Fibroblast of lung (primary cell): ENCODE data around the gene ANKRD13D. TPM values are rescaled to one million over a fixed set of nuclear protein-coding genes. Genes with fewer than 3 reads are reported as not detected.

ENCODE experiments used
- DNase-seq, 2 donors: peaks; one replicate each; pipeline versions ENCODE4 v3.0.0 to v3.0.0-alpha.2; 2010; ENCODE audit warnings: low read depth in 2 of 2
- H2AFZ ChIP-seq: 2 replicates; pipeline ENCODE4 v1.5.1; 2012; ENCODE audit warnings: low read length, control low read depth, inconsistent platforms
- H3K27ac ChIP-seq: 2 replicates; pipeline ENCODE4 v1.5.1; 2011; ENCODE audit warnings: low read length, control low read depth; ENCODE audit not compliant: insufficient read depth
- H3K27me3 ChIP-seq: 2 replicates; pipeline ENCODE4 v1.5.1; 2011; ENCODE audit warnings: mild to moderate bottlenecking, low read length; ENCODE audit not compliant: control insufficient read depth, insufficient read depth
- H3K36me3 ChIP-seq: 2 replicates; pipeline ENCODE4 v1.5.1; 2011; ENCODE audit warnings: low read length; ENCODE audit not compliant: control insufficient read depth, insufficient read depth
- H3K4me1 ChIP-seq: 2 replicates; pipeline ENCODE4 v1.5.1; 2011; ENCODE audit warnings: low read length; ENCODE audit not compliant: control insufficient read depth, insufficient read depth; ENCODE audit errors: extremely low read depth
- H3K4me2 ChIP-seq: 2 replicates; pipeline ENCODE4 v1.5.1; 2011; ENCODE audit warnings: low read length, control low read depth; ENCODE audit not compliant: insufficient read depth; ENCODE audit errors: extremely low read depth
- H3K4me3 ChIP-seq, 4 experiments: fragments of 200-600 bp in 1 of 4; sonication (generic) in 1 of 4; replicated peaks in 1 of 4; 2 replicates each; pipeline ENCODE4 v1.5.1; 2011 to 2016; ENCODE audit warnings: low read length in 4 of 4, low read depth in 3 of 4, mild to moderate bottlenecking in 3 of 4, control low read depth in 2 of 4, inconsistent platforms in 1 of 4, mixed read lengths in 1 of 4; ENCODE audit not compliant: insufficient read depth in 1 of 4; ENCODE audit errors: control extremely low read depth in 1 of 4
- H3K79me2 ChIP-seq: 2 replicates; pipeline ENCODE4 v1.5.1; 2012; ENCODE audit warnings: mild to moderate bottlenecking, low read length, inconsistent platforms; ENCODE audit not compliant: control insufficient read depth, insufficient read depth
- H3K9ac ChIP-seq: 2 replicates; pipeline ENCODE4 v1.5.1; 2011; ENCODE audit warnings: mild to moderate bottlenecking, low read length, control low read depth; ENCODE audit not compliant: insufficient read depth
- H3K9me3 ChIP-seq: 2 replicates; pipeline ENCODE4 v1.5.1; 2012; ENCODE audit warnings: low read depth, low read length; ENCODE audit not compliant: control insufficient read depth, insufficient read depth
- H4K20me1 ChIP-seq: 2 replicates; pipeline ENCODE4 v1.5.1; 2011; ENCODE audit warnings: low read length; ENCODE audit not compliant: control insufficient read depth, insufficient read depth; ENCODE audit errors: extremely low read depth
- EZH2 ChIP-seq: IDR thresholded peaks from 2 replicates; pipeline ENCODE4 v1.5.1; 2012; ENCODE audit warnings: low read length, control low read depth, mild to moderate bottlenecking; ENCODE audit errors: missing control alignments
- polyA plus RNA-seq, 2 donors: library from polyadenylated mRNA; depleted of rRNA in 1 of 2; stranded (reverse) in 1 of 2; unstranded in 1 of 2; fragments of >200 nt; gene quantifications; 2 replicates each; pipeline ENCODE4 v1.2.1, GENCODE V29; 2011 to 2012; ENCODE audit warnings: missing spikeins in 1 of 2
- total RNA-seq: library from RNA; depleted of rRNA; stranded (reverse); fragments of >200 nt; gene quantifications from 2 replicates; pipeline ENCODE4 v1.2.1, GENCODE V29; 2014
- TF ChIP-seq, protein P1 (sequence below), 2 donors: IDR thresholded peaks in 1 of 2; conservative IDR thresholded peaks in 1 of 2; 1 replicate in 1 of 2; 2 replicates in 1 of 2; pipeline ENCODE4 v1.5.1; 2011 to 2012; ENCODE audit warnings: low read length in 2 of 2, control low read depth in 1 of 2, inconsistent platforms in 1 of 2, low read depth in 1 of 2, mild to moderate bottlenecking in 1 of 2

ANKRD13D gene
- total and polyA plus RNA-seq, 2 donors (not counting 1 experiment from before 2014, with no cell fraction given) = 11.5 to 45.4 TPM

DNA sequence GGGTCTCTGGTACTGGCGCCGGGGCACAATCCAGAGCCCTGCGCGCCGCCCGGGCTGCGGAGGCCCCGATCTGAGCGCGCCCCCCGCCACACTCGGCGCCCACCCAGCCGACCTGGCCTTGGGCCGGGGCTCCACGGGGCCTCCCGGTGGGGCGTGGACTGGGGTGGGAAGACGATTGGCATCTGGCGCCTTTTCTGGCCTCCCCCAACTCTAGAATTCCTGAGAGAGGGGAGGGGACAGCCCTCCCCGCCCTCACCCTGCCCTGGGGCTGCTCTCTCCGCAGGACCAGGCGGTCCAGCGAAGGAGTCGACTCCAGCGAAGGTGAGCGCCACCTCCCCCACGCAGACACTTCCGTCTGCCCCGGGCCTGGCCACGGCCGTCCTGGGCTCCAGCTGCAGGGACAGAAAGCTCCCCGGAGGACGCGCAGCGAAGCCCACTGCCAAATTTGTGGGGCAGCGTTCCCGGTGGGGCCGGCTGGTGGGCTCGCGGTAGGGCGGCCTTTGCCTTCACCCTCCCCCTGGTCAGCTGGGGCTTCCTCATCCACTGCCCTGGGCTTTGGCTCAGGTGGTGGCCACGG, 14.8 kb downstream of the ANKRD13D start:
- peak in 1 of 2 donors; percentile 14 for DNase-seq
- no peak overlapping the region for H2AFZ ChIP-seq

DNA sequence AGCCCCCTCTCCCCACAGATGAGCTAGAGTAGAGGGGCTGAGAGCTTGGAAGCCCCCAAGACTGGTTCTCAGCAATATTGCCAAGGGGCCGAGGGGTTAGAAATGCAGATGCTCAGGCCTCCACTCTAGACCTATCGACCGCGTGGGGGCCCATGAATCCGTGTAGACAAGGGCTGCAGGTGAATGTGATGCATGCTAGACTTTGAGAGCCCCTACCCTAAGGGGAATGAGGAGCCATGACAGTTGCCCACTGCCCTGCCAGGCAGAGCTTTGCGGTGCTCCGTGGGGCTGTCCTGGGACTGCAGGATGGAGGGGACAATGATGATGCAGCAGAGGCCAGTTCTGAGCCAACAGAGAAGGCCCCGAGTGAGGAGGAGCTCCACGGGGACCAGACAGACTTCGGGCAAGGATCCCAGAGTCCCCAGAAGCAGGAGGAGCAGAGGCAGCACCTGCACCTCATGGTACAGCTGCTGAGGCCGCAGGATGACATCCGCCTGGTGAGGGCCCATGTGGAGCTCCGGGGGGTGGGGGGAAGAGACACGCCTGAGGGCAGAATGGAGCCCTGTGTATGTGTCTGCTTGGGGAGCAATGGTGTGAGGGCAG, 15.5 kb downstream of the ANKRD13D start:
- no peak for TF ChIP-seq EZH2
- TF ChIP-seq, protein P1, sequence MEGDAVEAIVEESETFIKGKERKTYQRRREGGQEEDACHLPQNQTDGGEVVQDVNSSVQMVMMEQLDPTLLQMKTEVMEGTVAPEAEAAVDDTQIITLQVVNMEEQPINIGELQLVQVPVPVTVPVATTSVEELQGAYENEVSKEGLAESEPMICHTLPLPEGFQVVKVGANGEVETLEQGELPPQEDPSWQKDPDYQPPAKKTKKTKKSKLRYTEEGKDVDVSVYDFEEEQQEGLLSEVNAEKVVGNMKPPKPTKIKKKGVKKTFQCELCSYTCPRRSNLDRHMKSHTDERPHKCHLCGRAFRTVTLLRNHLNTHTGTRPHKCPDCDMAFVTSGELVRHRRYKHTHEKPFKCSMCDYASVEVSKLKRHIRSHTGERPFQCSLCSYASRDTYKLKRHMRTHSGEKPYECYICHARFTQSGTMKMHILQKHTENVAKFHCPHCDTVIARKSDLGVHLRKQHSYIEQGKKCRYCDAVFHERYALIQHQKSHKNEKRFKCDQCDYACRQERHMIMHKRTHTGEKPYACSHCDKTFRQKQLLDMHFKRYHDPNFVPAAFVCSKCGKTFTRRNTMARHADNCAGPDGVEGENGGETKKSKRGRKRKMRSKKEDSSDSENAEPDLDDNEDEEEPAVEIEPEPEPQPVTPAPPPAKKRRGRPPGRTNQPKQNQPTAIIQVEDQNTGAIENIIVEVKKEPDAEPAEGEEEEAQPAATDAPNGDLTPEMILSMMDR (conservative IDR thresholded peaks at IDR 0.05 in 1 of 2, IDR thresholded peaks at IDR 0.05 in 1 of 2; ENCODE audit: low read depth in 1 of 2, low read length in 2 of 2) = no peak
- H3K9ac ChIP-seq = no peak overlapping the region
- peaks cover 9% of the 10 kb centered on the region for H3K4me1 ChIP-seq

More for the DNA sequence above, 14.8 kb downstream of the ANKRD13D start:
- H3K36me3 ChIP-seq = peaks cover 11% of the 10 kb centered on the region
- H4K20me1 ChIP-seq = no peaks in the 10 kb centered on the region
- peak overlapping the region; percentile 51 to 83 (median 65) for H3K4me3 ChIP-seq
- peak overlapping the region; percentile 81 for H3K4me2 ChIP-seq
- peaks cover 9% of the 10 kb centered on the region for H3K4me1 ChIP-seq
- H3K9ac ChIP-seq = peak overlapping the region; percentile 65
- TF ChIP-seq, protein P1 (conservative IDR thresholded peaks at IDR 0.05 in 1 of 2, IDR thresholded peaks at IDR 0.05 in 1 of 2; ENCODE audit: low read depth in 1 of 2, low read length in 2 of 2) = no peak
- no peak for TF ChIP-seq EZH2
- no peaks in the 10 kb centered on the region for H3K9me3 ChIP-seq
- H3K27me3 ChIP-seq = no peaks in the 10 kb centered on the region
- H3K79me2 ChIP-seq = no peaks in the 10 kb centered on the region
- H3K27ac ChIP-seq = no peak overlapping the region

DNA sequence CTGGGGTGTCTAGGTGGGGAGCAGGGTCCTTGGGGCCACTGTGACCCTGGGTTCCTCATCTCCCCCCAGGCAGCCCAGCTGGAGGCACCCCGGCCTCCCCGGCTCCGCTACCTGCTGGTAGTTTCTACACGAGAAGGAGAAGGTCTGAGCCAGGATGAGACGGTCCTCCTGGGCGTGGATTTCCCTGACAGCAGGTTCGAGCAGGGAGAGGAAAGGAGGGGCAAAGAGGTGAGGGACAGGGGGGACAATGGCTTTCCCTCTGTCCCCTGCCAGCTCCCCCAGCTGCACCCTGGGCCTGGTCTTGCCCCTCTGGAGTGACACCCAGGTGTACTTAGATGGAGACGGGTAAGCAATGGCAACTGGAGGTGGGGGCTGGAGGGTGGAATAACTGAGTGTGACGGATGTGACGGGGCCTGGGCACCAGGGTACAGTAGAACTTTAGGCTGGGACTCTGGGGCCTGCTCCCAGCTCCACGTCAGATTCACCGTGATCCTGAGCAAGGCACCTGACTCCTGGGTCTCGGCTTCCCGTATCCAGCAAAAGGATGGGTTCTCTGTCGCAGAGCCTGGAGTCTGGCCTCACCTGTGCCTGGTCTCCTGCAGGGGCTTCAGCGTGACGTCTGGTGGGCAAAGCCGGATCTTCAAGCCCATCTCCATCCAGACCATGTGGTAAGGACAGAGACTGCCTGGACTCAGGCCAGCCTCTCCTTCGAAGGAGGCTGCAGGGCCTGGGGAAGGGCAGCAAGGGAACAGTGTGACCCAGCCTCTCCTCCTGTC, 17.9 kb downstream of the ANKRD13D start:
- no peaks in the 10 kb centered on the region for H3K27me3 ChIP-seq
- H3K4me3 ChIP-seq = no peak overlapping the region
- TF ChIP-seq, protein P1 (conservative IDR thresholded peaks at IDR 0.05 in 1 of 2, IDR thresholded peaks at IDR 0.05 in 1 of 2; ENCODE audit: low read depth in 1 of 2, low read length in 2 of 2) = no peak
- TF ChIP-seq EZH2 = no peak
- no peaks in the 10 kb centered on the region for H3K79me2 ChIP-seq
- H2AFZ ChIP-seq = no peak overlapping the region
- peaks cover 9% of the 10 kb centered on the region for H3K4me1 ChIP-seq
- H4K20me1 ChIP-seq = no peaks in the 10 kb centered on the region
- no peaks in the 10 kb centered on the region for H3K9me3 ChIP-seq
- no peak overlapping the region for H3K27ac ChIP-seq
- DNase-seq = no peak
- H3K36me3 ChIP-seq = peaks cover 2% of the 10 kb centered on the region
- no peak overlapping the region for H3K4me2 ChIP-seq
- no peak overlapping the region for H3K9ac ChIP-seq

More for the DNA sequence above, 15.5 kb downstream of the ANKRD13D start:
- DNase-seq = no peak
- H4K20me1 ChIP-seq = no peaks in the 10 kb centered on the region
- no peaks in the 10 kb centered on the region for H3K9me3 ChIP-seq
- peak overlapping the region; percentile 81 for H3K4me2 ChIP-seq
- H2AFZ ChIP-seq = no peak overlapping the region
- H3K27me3 ChIP-seq = no peaks in the 10 kb centered on the region
- peak overlapping the region in 2 of 4 experiments; percentile 45 to 83 for H3K4me3 ChIP-seq
- H3K36me3 ChIP-seq = peaks cover 13% of the 10 kb centered on the region
- H3K27ac ChIP-seq = no peak overlapping the region
- no peaks in the 10 kb centered on the region for H3K79me2 ChIP-seq
